ENCODE results near the gene MAB21L2. TPM values are rescaled to one million over a fixed set of nuclear protein-coding genes. Genes with fewer than 3 reads are reported as not detected.
"Not testable (repeated sequence)": the region's sequence is repeated elsewhere in the genome, so short reads cannot be mapped to it uniquely, and the experiment has no call there.

MAB21L2 gene
- total and polyA plus RNA-seq, 10 of the 15 experiments (the other 5 are each of a cell fraction or from before 2014, with no cell fraction given), result 0.11 to 0.25 TPM; not detected in 8

DNA sequence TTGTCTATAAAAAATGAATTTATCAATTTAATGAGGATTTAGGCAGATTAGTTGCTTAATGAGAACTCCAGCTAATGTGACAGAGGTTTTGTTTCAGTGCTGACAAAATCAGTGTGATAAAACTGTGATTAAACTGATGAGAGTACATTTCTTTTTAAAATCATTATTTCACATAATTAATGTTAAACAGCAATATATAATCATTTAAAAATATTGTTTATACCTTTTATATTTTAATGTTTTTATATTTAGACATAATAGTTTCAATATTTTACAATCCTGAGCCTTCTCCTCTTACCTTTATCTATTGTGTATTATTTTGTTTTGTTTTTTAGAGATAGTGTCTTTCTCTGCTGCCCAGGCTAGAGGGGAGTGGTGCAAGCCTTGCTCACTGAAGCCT, 47.1 kb upstream of the MAB21L2 start:
- POLR2A ChIA-PET, result no interaction called here
- in situ Hi-C loops (cut with MboI), result no loop called here

DNA sequence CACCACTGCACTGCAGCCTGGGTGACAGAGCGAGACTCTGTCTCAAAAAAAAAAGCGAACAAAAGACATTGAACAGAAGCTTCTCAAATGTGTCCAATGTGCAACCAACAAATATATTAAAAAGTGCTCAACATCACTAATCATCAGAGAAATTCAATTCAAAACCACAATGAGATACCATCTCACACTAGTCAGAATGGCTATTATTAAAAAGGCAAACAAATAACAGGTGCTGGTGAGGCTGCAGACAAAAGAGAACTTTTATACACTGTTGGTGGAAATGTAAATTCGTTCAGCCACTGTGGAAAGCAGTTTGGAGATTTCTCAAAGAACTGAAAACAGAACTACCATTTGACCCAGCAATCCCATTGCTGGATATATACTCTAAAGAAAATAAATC, 44.0 kb upstream of the MAB21L2 start:
- BruUV-seq (replicated peaks); RAD21 ChIA-PET (ENCODE audit: unreplicated experiment); in situ Hi-C loops (cut with MboI); H3K4me2 ChIP-seq (ENCODE audit: control insufficient read depth, insufficient read depth); CTCF ChIA-PET; H3K36me3 ChIP-seq (ENCODE audit: control insufficient read depth in 2 of 2, insufficient read depth in 2 of 2, low read length in 1 of 2); H3K27me3 ChIP-seq (replicated peaks in 1 of 2; ENCODE audit: control insufficient read depth in 2 of 2, insufficient read depth in 2 of 2, low read length in 1 of 2); H3K9ac ChIP-seq (ENCODE audit: control insufficient read depth, insufficient read depth, low read length); H3K79me2 ChIP-seq (ENCODE audit: control insufficient read depth, insufficient read depth, low read length); H2AFZ ChIP-seq (ENCODE audit: control insufficient read depth, low read depth, low read length); H3K27ac ChIP-seq (ENCODE audit: control insufficient read depth, insufficient read depth); H4K20me1 ChIP-seq (ENCODE audit: control insufficient read depth, insufficient read depth); H3K4me3 ChIP-seq; ATAC-seq; H3K9me3 ChIP-seq (replicated peaks; ENCODE audit: control insufficient read depth, insufficient read depth, low read length); FAIRE-seq; H3K4me1 ChIP-seq (ENCODE audit: control insufficient read depth, insufficient read depth, low read length); DNase-seq (ENCODE audit: low read depth, low spot score); POLR2A ChIA-PET: not testable (repeated sequence)
- intact Hi-C loops (cut with micrococcal nuclease; ENCODE audit: unreplicated experiment), result loop anchor here (1.0 kb wide), 1 partner anchor 20 kb away; no protein-coding TSS in a partner anchor
- SMC1A ChIA-PET (ENCODE audit: uncharacterized antibody, unreplicated experiment), result interaction anchor here (0.6 to 1.6 kb wide), 2 partner anchors 12 to 27 kb away, joined by 3 read pairs; no protein-coding TSS in a partner anchor
- WGBS (ENCODE audit: insufficient coverage, insufficient replicate concordance, low lambda C conversion rate, missing lambda C conversion rate), result 6% methylated on average over 1 of the region's 3 CpGs

More for the DNA sequence above, 47.1 kb upstream of the MAB21L2 start:
- Histone ChIP-seq H3K79me2 (ENCODE audit: control insufficient read depth, insufficient read depth, low read length) (no peaks in the 10 kb centered on the region), H3K27ac (ENCODE audit: control insufficient read depth, insufficient read depth) (no peak overlapping the region), H3K4me2 (ENCODE audit: control insufficient read depth, insufficient read depth) (no peak overlapping the region), H3K4me1 (ENCODE audit: control insufficient read depth, insufficient read depth, low read length) (no peaks in the 10 kb centered on the region), H2AFZ (ENCODE audit: control insufficient read depth, low read depth, low read length) (no peak overlapping the region), H3K36me3 (ENCODE audit: control insufficient read depth in 2 of 2, insufficient read depth in 2 of 2, low read length in 1 of 2) (no peaks in the 10 kb centered on the region), H3K9me3 (replicated peaks; ENCODE audit: control insufficient read depth, insufficient read depth, low read length) (no peaks in the 10 kb centered on the region), H3K4me3 (no peak overlapping the region), H4K20me1 (ENCODE audit: control insufficient read depth, insufficient read depth) (no peaks in the 10 kb centered on the region), H3K27me3 (replicated peaks in 1 of 2; ENCODE audit: control insufficient read depth in 2 of 2, insufficient read depth in 2 of 2, low read length in 1 of 2) (no peaks in the 10 kb centered on the region), H3K9ac (ENCODE audit: control insufficient read depth, insufficient read depth, low read length) (no peak overlapping the region)
- intact Hi-C loops (cut with micrococcal nuclease; ENCODE audit: unreplicated experiment), result no loop called here
- ATAC-seq (no peak), DNase-seq (ENCODE audit: low read depth, low spot score) (no peak), FAIRE-seq (no peak)
- CTCF ChIA-PET, result no interaction called here
- SMC1A ChIA-PET (ENCODE audit: uncharacterized antibody, unreplicated experiment), result interaction anchor here (0.6 to 0.7 kb wide), 2 partner anchors 13 to 185 kb away, joined by 3 read pairs; no protein-coding TSS in a partner anchor
- RAD21 ChIA-PET (ENCODE audit: unreplicated experiment), result no interaction called here
- BruUV-seq (replicated peaks), result no TSS peak
- TF ChIP-seq, protein P1, sequence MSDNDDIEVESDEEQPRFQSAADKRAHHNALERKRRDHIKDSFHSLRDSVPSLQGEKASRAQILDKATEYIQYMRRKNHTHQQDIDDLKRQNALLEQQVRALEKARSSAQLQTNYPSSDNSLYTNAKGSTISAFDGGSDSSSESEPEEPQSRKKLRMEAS (IDR thresholded peaks at IDR 0.05; ENCODE audit: low read depth, low read length), result no peak
- no peak for TF ChIP-seq RFX5 (IDR thresholded peaks at IDR 0.05; ENCODE audit: low read depth, low read length)
- no peak for TF ChIP-seq POLR2A (IDR thresholded peaks at IDR 0.05; ENCODE audit: low read depth, low read length)
- TF ChIP-seq BMI1 (IDR thresholded peaks at IDR 0.05; ENCODE audit: borderline replicate concordance), result no peak
- TF ChIP-seq, protein P2, sequence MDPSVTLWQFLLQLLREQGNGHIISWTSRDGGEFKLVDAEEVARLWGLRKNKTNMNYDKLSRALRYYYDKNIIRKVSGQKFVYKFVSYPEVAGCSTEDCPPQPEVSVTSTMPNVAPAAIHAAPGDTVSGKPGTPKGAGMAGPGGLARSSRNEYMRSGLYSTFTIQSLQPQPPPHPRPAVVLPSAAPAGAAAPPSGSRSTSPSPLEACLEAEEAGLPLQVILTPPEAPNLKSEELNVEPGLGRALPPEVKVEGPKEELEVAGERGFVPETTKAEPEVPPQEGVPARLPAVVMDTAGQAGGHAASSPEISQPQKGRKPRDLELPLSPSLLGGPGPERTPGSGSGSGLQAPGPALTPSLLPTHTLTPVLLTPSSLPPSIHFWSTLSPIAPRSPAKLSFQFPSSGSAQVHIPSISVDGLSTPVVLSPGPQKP (IDR thresholded peaks at IDR 0.05; ENCODE audit: low read depth, low read length), result no peak
- TF ChIP-seq MXI1 (IDR thresholded peaks at IDR 0.05; ENCODE audit: low read depth, low read length), result no peak
- TF ChIP-seq RAD21 (IDR thresholded peaks at IDR 0.05; ENCODE audit: insufficient read depth, low read depth, low read length), result no peak
- no peak for TF ChIP-seq IKZF2 (IDR thresholded peaks at IDR 0.05)
- TF ChIP-seq, protein P3, sequence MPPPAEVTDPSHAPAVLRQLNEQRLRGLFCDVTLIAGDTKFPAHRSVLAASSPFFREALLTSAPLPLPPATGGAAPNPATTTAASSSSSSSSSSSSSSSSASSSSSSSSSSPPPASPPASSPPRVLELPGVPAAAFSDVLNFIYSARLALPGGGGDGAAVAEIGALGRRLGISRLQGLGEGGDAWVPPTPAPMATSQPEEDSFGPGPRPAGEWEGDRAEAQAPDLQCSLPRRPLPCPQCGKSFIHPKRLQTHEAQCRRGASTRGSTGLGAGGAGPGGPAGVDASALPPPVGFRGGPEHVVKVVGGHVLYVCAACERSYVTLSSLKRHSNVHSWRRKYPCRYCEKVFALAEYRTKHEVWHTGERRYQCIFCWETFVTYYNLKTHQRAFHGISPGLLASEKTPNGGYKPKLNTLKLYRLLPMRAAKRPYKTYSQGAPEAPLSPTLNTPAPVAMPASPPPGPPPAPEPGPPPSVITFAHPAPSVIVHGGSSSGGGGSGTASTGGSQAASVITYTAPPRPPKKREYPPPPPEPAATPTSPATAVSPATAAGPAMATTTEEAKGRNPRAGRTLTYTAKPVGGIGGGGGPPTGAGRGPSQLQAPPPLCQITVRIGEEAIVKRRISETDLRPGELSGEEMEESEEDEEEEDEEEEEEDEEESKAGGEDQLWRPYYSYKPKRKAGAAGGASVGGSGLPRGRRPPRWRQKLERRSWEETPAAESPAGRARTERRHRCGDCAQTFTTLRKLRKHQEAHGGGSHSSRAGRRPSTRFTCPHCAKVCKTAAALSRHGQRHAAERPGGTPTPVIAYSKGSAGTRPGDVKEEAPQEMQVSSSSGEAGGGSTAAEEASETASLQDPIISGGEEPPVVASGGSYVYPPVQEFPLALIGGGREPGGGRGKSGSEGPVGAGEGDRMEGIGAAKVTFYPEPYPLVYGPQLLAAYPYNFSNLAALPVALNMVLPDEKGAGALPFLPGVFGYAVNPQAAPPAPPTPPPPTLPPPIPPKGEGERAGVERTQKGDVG (CRISPR knock-in tag; IDR thresholded peaks at IDR 0.05), result no peak
- TF ChIP-seq PAX5 (IDR thresholded peaks at IDR 0.05; ENCODE audit: borderline replicate concordance, low read depth, low read length), result no peak
- no peak for TF ChIP-seq CREM (IDR thresholded peaks at IDR 0.05; ENCODE audit: low read depth)
- TF ChIP-seq HDAC6 (IDR thresholded peaks at IDR 0.05; ENCODE audit: unreplicated experiment), result no peak
- no peak for TF ChIP-seq SUPT20H (IDR thresholded peaks at IDR 0.05; ENCODE audit: borderline replicate concordance, control insufficient read depth, low read depth, low read length)
- TF ChIP-seq ZSCAN29 (IDR thresholded peaks at IDR 0.05), result no peak
- TF ChIP-seq SMAD5 (IDR thresholded peaks at IDR 0.05; ENCODE audit: low read depth), result no peak
- no peak for TF ChIP-seq SIX5 (IDR thresholded peaks at IDR 0.05; ENCODE audit: low read depth, low read length, severe bottlenecking)

Data from GM12878 (cell line).